ENCODE measurements around the gene USHBP1. TPM values are rescaled to one million over a fixed set of nuclear protein-coding genes. Genes with fewer than 3 reads are reported as not detected.
A peak's percentile ranks its signal among the peaks of the same experiment; 100 is the strongest.

USHBP1 gene
- total and polyA plus RNA-seq, 2 of the 13 experiments (the other 11 are each of a cell fraction or from before 2014, with no cell fraction given): 0.15 to 1.5 TPM

- no peak for TF ChIP-seq BCLAF1 (IDR thresholded peaks at IDR 0.05)
- TF ChIP-seq RXRA (CRISPR knock-in tag; IDR thresholded peaks at IDR 0.05): peak; percentile 99
- TF ChIP-seq NAIF1 (CRISPR knock-in tag; IDR thresholded peaks at IDR 0.05; ENCODE audit: borderline replicate concordance): no peak
- TF ChIP-seq KMT2A (CRISPR knock-in tag; IDR thresholded peaks at IDR 0.05): 0 out of 2 replicates have a peak, but pooled peaks have one; percentile 28
- no peak for TF ChIP-seq ZNF720 (CRISPR knock-in tag; IDR thresholded peaks at IDR 0.05)
- no peak for TF ChIP-seq PREB (CRISPR knock-in tag; IDR thresholded peaks at IDR 0.05)
- no peak for TF ChIP-seq ZNF644 (CRISPR knock-in tag; IDR thresholded peaks at IDR 0.05; ENCODE audit: low read depth)
- no peak for TF ChIP-seq CREBL2 (CRISPR knock-in tag; IDR thresholded peaks at IDR 0.05; ENCODE audit: borderline replicate concordance)
- peak; percentile 94 for TF ChIP-seq ARID5B (CRISPR knock-in tag; IDR thresholded peaks at IDR 0.05)
- no peak for TF ChIP-seq HNRNPH1 (optimal IDR thresholded peaks at IDR 0.05; ENCODE audit: low read depth, low read length)
- peak; percentile 81 for TF ChIP-seq ZNF292 (CRISPR knock-in tag; IDR thresholded peaks at IDR 0.05; ENCODE audit: borderline replicate concordance, low read depth)
- TF ChIP-seq ZNF770 (CRISPR knock-in tag; IDR thresholded peaks at IDR 0.05): peak; percentile 40; the same call in 1 of the 2 replicates
- TF ChIP-seq ZNF672 (CRISPR knock-in tag; IDR thresholded peaks at IDR 0.05): no peak
- TF ChIP-seq TRIM24 (CRISPR knock-in tag; IDR thresholded peaks at IDR 0.05): no peak
- TF ChIP-seq SNRNP70 (IDR thresholded peaks at IDR 0.05; ENCODE audit: low read depth, low read length): no peak
Measured at GRCh38 chr19:17248011-17248776, 16.4 kb downstream of the USHBP1 start (continued).

Measured in HepG2 (cell line).